Calu3 (cell line): ENCODE data around the gene SV2B. TPM values are rescaled to one million over a fixed set of nuclear protein-coding genes. Genes with fewer than 3 reads are reported as not detected.

Source experiments
- BruUV-seq: library from RNA; stranded (reverse); fragments of 400-500 nt; replicated peaks from 2 replicates; lab custom pipeline; 2021; lab: Mats Ljungman, UMichigan
- CTCF ChIA-PET: fragments of 300-600 bp; sonication (Branson Sonifier 250); formaldehyde crosslinking; loops from one replicate; lab custom pipeline; 2022; ENCODE audit warnings: antibody characterized with exemption; lab: Charles Lee
- DNase-seq: peaks from one replicate; pipeline ENCODE4 v3.0.0; 2022
- H3K27ac Mint-ChIP-seq: one replicate; pipeline ENCODE4 v1.8.0; 2022; ENCODE audit warnings: mixed read lengths; ENCODE audit not compliant: unreplicated experiment
- H3K27me3 Mint-ChIP-seq: one replicate; pipeline ENCODE4 v1.8.0; 2022; ENCODE audit warnings: mixed read lengths; ENCODE audit not compliant: unreplicated experiment
- H3K36me3 Mint-ChIP-seq: one replicate; pipeline ENCODE4 v1.8.0; 2022; ENCODE audit warnings: mild to moderate bottlenecking, moderate library complexity, mixed read lengths; ENCODE audit not compliant: insufficient read depth, unreplicated experiment
- H3K4me1 Mint-ChIP-seq: one replicate; pipeline ENCODE4 v1.8.0; 2022; ENCODE audit warnings: mild to moderate bottlenecking, low read depth, mixed read lengths; ENCODE audit not compliant: unreplicated experiment
- H3K4me3 Mint-ChIP-seq: one replicate; pipeline ENCODE4 v1.8.0; 2022; ENCODE audit warnings: mild to moderate bottlenecking, low read depth, moderate library complexity, mixed read lengths; ENCODE audit not compliant: unreplicated experiment
- H3K9me3 Mint-ChIP-seq: one replicate; pipeline ENCODE4 v1.8.0; 2022; ENCODE audit warnings: low read depth, mixed read lengths; ENCODE audit not compliant: unreplicated experiment
- intact Hi-C: fragments of 100-400 bp; cut with micrococcal nuclease; formaldehyde crosslinking; loops from one replicate; pipeline ENCODE4 v1.10.0; 2022; ENCODE audit not compliant: unreplicated experiment
- total RNA-seq: library from RNA; stranded (reverse); gene quantifications from 2 replicates; pipeline ENCODE4 v1.2.3, GENCODE V29; 2022
- TF ChIP-seq, protein P1 (sequence below): fragments of 200-600 bp; IDR thresholded peaks from one replicate; pipeline ENCODE4 v1.8.0; 2022; ENCODE audit warnings: antibody characterized with exemption; ENCODE audit not compliant: unreplicated experiment

The SV2B gene
- total RNA-seq, 1 experiment from 2014 or later, result 2.2 TPM

GRCh38 chr15:91228890-91229289, 128.8 kb downstream of the SV2B start:
- no peak overlapping the region for H3K27ac Mint-ChIP-seq
- CTCF ChIA-PET, result interaction anchor here (1.9 kb wide), 1 partner anchor 173 kb away, joined by 6 read pairs; no protein-coding TSS in a partner anchor
- H3K36me3 Mint-ChIP-seq, result no peaks in the 10 kb centered on the region
- H3K4me3 Mint-ChIP-seq, result no peak overlapping the region
- intact Hi-C loops, result no loop called here
- no peaks in the 10 kb centered on the region for H3K4me1 Mint-ChIP-seq
- TF ChIP-seq, protein P1, sequence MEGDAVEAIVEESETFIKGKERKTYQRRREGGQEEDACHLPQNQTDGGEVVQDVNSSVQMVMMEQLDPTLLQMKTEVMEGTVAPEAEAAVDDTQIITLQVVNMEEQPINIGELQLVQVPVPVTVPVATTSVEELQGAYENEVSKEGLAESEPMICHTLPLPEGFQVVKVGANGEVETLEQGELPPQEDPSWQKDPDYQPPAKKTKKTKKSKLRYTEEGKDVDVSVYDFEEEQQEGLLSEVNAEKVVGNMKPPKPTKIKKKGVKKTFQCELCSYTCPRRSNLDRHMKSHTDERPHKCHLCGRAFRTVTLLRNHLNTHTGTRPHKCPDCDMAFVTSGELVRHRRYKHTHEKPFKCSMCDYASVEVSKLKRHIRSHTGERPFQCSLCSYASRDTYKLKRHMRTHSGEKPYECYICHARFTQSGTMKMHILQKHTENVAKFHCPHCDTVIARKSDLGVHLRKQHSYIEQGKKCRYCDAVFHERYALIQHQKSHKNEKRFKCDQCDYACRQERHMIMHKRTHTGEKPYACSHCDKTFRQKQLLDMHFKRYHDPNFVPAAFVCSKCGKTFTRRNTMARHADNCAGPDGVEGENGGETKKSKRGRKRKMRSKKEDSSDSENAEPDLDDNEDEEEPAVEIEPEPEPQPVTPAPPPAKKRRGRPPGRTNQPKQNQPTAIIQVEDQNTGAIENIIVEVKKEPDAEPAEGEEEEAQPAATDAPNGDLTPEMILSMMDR, result no peak
- H3K27me3 Mint-ChIP-seq, result peaks cover 98% of the 10 kb centered on the region
- H3K9me3 Mint-ChIP-seq, result no peaks in the 10 kb centered on the region
- BruUV-seq, result no TSS peak
- DNase-seq, result no peak

GRCh38 chr15:91231703-91232102, 131.6 kb downstream of the SV2B start:
- Mint-ChIP-seq H3K9me3 (no peaks in the 10 kb centered on the region), H3K27me3 (peaks cover 98% of the 10 kb centered on the region), H3K36me3 (no peaks in the 10 kb centered on the region), H3K4me1 (no peaks in the 10 kb centered on the region), H3K4me3 (no peak overlapping the region), H3K27ac (no peak overlapping the region)
- TF ChIP-seq, protein P1, result no peak
- CTCF ChIA-PET, result no interaction called here
- no peak for DNase-seq
- intact Hi-C loops, result no loop called here
- no TSS peak for BruUV-seq

DNA sequence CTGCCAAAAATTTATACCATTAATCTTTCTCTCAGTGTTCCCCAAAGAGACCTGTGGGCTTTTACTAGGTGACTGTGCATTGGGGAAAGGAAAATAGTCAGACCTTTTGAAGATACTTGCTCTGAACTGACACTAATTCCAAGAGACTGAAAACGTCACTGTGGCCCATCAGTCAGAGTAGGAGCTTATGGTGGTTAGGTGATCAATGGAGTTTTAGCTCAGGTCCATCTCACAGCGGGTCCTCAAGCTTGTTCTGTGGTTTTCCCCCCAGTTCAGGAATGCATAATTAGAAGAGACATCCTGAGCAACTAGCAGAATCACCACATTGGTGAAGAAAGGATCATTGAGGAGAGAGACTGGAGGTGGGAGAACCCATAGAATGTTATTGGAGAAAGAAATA, 134.7 kb downstream of the SV2B start:
- H3K4me1 Mint-ChIP-seq, result no peaks in the 10 kb centered on the region
- intact Hi-C loops, result no loop called here
- TF ChIP-seq, protein P1, result no peak
- H3K4me3 Mint-ChIP-seq, result no peak overlapping the region
- peaks cover 71% of the 10 kb centered on the region for H3K27me3 Mint-ChIP-seq
- no peak overlapping the region for H3K27ac Mint-ChIP-seq
- CTCF ChIA-PET, result interaction anchor here (1.2 kb wide), 1 partner anchor 179 kb away, joined by 3 read pairs; no protein-coding TSS in a partner anchor
- H3K9me3 Mint-ChIP-seq, result no peaks in the 10 kb centered on the region
- no TSS peak for BruUV-seq
- no peaks in the 10 kb centered on the region for H3K36me3 Mint-ChIP-seq
- DNase-seq, result no peak

GRCh38 chr15:91235376-91235775, 135.3 kb downstream of the SV2B start:
- CTCF ChIA-PET, result interaction anchor here (1.2 kb wide), 1 partner anchor 180 kb away, joined by 3 read pairs; no protein-coding TSS in a partner anchor
- TF ChIP-seq, protein P1, result no peak
- H3K4me3 Mint-ChIP-seq, result no peak overlapping the region
- BruUV-seq, result no TSS peak
- intact Hi-C loops, result no loop called here
- no peaks in the 10 kb centered on the region for H3K36me3 Mint-ChIP-seq
- peaks cover 65% of the 10 kb centered on the region for H3K27me3 Mint-ChIP-seq
- H3K4me1 Mint-ChIP-seq, result no peaks in the 10 kb centered on the region
- no peak for DNase-seq
- H3K27ac Mint-ChIP-seq, result no peak overlapping the region
- no peaks in the 10 kb centered on the region for H3K9me3 Mint-ChIP-seq
